Activated CD8-positive, alpha-beta T cell treated with anti-CD3 and anti-CD28 coated beads, Interleukin-2, amount 10 ng/mL, durations not matched to agents 7 days and 5 days (primary cell): Measurements from ENCODE around the gene LRIF1. TPM values are rescaled to one million over a fixed set of nuclear protein-coding genes. Genes with fewer than 3 reads are reported as not detected.
A peak's percentile ranks its signal among the peaks of the same experiment; 100 is the strongest.

Experiments used
- ATAC-seq: fragments of 150-1000 bp; cut with Tn5 transposase; one replicate; pipeline ENCODE4 v1.10.0; 2021; ENCODE audit warnings: moderate library complexity
- CTCF ChIA-PET: fragments of 350-600 bp; sonication (Branson Sonifier 250); formaldehyde crosslinking; loops from one replicate; lab custom pipeline; 2021; ENCODE audit warnings: antibody characterized with exemption; lab: Charles Lee
- POLR2A ChIA-PET: fragments of 350-600 bp; sonication (Branson Sonifier 250); formaldehyde crosslinking; loops from one replicate; lab custom pipeline; 2021; ENCODE audit warnings: antibody characterized with exemption; lab: Charles Lee
- DNase-seq: peaks from one replicate; pipeline ENCODE4 v3.0.0-alpha.2; 2020
- H3K27ac Mint-ChIP-seq: one replicate; pipeline ENCODE4 v1.8.0; 2021; ENCODE audit warnings: mild to moderate bottlenecking, mixed read lengths
- H3K27me3 Mint-ChIP-seq: one replicate; pipeline ENCODE4 v1.8.0; 2021; ENCODE audit warnings: low read depth, mixed read lengths
- H3K36me3 Mint-ChIP-seq: one replicate; pipeline ENCODE4 v1.8.0; 2021; ENCODE audit warnings: low read depth, mixed read lengths
- H3K4me1 Mint-ChIP-seq: one replicate; pipeline ENCODE4 v1.8.0; 2021; ENCODE audit warnings: low read depth, mixed read lengths
- H3K4me3 Mint-ChIP-seq: one replicate; pipeline ENCODE4 v1.8.0; 2021; ENCODE audit warnings: mild to moderate bottlenecking, mixed read lengths
- H3K9me3 Mint-ChIP-seq: one replicate; pipeline ENCODE4 v1.8.0; 2022; ENCODE audit warnings: mixed read lengths; ENCODE audit not compliant: insufficient read depth
- total RNA-seq, 2 experiments: library from RNA; stranded (reverse); gene quantifications; one replicate each; pipeline ENCODE4 v1.2.3, GENCODE V29; 2021

LRIF1 gene
- total RNA-seq, 2 experiments from 2014 or later: 19.6 to 20.9 TPM

DNA sequence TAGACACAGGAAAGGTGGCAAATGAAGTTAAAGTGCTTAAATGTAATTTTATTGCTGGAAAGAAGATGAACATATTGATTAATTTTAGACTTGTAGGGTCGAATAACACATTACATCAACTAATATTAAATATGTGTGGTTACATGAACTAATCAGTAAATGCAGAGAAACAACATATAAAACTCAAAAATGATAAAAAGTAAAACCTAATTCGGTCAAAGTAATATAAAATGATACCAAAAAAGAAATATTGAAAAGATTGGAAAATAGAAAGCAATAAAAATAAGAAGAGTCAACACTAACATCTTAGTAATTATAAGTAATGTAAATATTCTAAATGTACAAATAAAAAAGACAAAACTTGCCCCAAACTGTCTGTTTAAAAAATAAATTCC, 47.5 kb downstream of the LRIF1 start:
- peak overlapping the region; percentile 35 for H3K27ac Mint-ChIP-seq
- peaks cover 6% of the 10 kb centered on the region for H3K36me3 Mint-ChIP-seq
- peaks cover 11% of the 10 kb centered on the region for H3K9me3 Mint-ChIP-seq
- ChIA-PET POLR2A (no interaction called here), CTCF (no interaction called here)
- H3K4me3 Mint-ChIP-seq: peak overlapping the region; percentile 45
- H3K27me3 Mint-ChIP-seq: no peaks in the 10 kb centered on the region
- DNase-seq: no peak
- ATAC-seq: no peak
- peaks cover 14% of the 10 kb centered on the region for H3K4me1 Mint-ChIP-seq

DNA sequence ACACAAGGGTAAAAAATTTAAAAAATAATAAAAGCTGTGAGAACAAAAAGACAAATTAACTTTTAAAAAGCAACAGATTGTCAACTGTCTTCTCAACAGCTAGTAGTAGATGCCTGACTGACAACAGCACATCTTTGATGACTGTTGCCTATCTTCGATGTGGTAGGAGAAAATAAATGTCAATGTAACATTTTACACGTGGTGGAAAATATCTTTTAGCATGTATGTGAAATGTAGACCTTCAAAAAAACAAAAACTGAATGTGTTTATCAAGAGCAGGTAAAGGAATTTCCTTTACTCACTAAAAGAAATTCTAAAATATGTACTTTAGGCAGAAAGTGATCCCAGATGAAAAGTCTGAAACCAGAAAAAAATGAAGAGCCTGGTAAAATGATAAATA, 47.9 kb downstream of the LRIF1 start:
- Mint-ChIP-seq H3K9me3 (peaks cover 16% of the 10 kb centered on the region), H3K36me3 (peaks cover 10% of the 10 kb centered on the region), H3K27ac (no peak overlapping the region), H3K4me1 (peaks cover 14% of the 10 kb centered on the region), H3K27me3 (peaks cover 3% of the 10 kb centered on the region), H3K4me3 (no peak overlapping the region)
- DNase-seq (no peak), ATAC-seq (no peak)
- POLR2A ChIA-PET: no interaction called here
- CTCF ChIA-PET: interaction anchor here (1.6 kb wide), 1 partner anchor 12 kb away, joined by 6 read pairs; no protein-coding TSS in a partner anchor

DNA sequence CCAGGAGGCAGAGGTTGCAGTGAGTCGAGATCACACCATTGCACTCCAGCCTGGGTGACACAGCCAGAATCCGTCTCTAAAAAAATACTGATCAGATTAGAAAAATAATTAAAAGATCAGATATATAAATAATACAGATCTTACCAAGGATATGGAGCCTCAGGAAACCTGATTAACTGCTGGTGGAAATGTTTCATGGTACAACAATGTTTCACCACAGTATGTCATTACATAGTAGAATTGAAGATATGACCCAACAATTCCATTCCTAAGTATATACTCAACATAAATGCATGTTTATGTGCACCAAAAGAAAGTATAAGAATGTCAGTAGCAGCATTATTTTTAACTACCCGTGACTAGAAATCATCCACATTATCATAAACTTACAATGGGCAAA, 49.0 kb downstream of the LRIF1 start:
- Mint-ChIP-seq H3K36me3 (peaks cover 14% of the 10 kb centered on the region), H3K4me3 (no peak overlapping the region), H3K4me1 (peaks cover 14% of the 10 kb centered on the region), H3K9me3 (peaks cover 23% of the 10 kb centered on the region), H3K27me3 (peaks cover 9% of the 10 kb centered on the region), H3K27ac (no peak overlapping the region)
- CTCF ChIA-PET: interaction anchor here (1.6 kb wide), 1 partner anchor 13 kb away, joined by 6 read pairs; no protein-coding TSS in a partner anchor
- no peak for DNase-seq
- POLR2A ChIA-PET: interaction anchor here (1.3 kb wide), 1 partner anchor 39 kb away, joined by 4 read pairs; no protein-coding TSS in a partner anchor
- no peak for ATAC-seq

DNA sequence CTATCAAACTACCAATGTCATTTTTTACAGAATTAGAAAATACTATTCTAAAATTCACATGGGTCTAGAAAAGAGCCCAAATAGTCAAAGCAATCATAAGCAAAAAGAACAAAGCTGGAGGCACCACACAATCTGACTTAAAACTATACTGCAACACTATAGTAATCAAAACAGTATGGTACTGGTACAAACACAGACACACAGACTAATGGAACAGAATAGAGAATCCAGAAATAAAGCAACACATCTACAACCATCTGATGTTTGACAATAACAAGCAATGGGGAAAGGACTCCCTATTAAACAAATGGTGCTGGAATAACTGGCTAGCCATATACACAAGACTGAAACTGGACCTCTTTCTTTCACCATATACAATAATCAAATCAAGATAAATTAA, 50.9 kb downstream of the LRIF1 start:
- H3K9me3 Mint-ChIP-seq: peaks cover 33% of the 10 kb centered on the region
- no peak for DNase-seq
- ChIA-PET CTCF (no interaction called here), POLR2A (no interaction called here)
- peaks cover 20% of the 10 kb centered on the region for H3K36me3 Mint-ChIP-seq
- ATAC-seq: no peak
- H3K4me3 Mint-ChIP-seq: no peak overlapping the region
- peaks cover 11% of the 10 kb centered on the region for H3K27me3 Mint-ChIP-seq
- no peak overlapping the region for H3K27ac Mint-ChIP-seq
- peaks cover 14% of the 10 kb centered on the region for H3K4me1 Mint-ChIP-seq

DNA sequence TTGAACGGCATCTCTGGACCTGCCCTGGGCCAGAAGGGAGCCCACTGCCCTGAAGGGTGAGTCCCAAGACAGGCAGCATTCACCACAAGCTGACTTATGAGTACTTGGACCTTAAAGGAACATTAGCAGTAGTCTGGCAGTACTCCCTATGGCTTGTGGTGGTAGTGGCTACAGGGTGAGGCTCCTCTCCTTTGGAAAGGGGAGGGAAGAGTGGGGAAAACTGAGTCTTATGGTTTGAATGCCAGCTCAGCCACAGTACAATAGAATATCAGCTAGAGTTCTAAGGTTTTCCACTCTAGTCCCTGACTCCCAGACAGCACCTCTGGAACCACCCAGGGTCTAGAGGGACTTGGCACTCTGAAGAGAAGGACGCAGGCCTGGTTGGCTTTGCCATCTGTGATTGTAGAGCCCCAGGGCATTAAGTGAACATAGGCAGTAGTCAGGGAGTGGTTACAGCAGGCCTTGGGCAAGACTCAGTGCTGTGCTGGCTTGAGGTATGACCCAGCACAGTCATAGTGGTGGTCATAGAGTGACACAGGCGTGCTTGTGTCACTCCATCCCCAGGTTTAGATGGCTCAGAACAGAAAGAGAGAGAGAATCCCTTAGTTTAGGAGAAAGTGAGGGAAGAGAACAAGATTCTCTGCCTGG, 59.7 kb downstream of the LRIF1 start:
- ATAC-seq (peak; percentile 30), DNase-seq (no peak)
- POLR2A ChIA-PET: interaction anchor here (1.4 kb wide), 1 partner anchor 29 kb away, joined by 5 read pairs; no protein-coding TSS in a partner anchor
- Mint-ChIP-seq H3K4me1 (peaks cover 5% of the 10 kb centered on the region), H3K4me3 (no peak overlapping the region), H3K36me3 (peaks cover 63% of the 10 kb centered on the region), H3K9me3 (peaks cover 18% of the 10 kb centered on the region), H3K27ac (peak overlapping the region; percentile 29), H3K27me3 (no peaks in the 10 kb centered on the region)
- CTCF ChIA-PET: interaction anchor here (1.3 kb wide), 1 partner anchor 12 kb away, joined by 5 read pairs; no protein-coding TSS in a partner anchor

DNA sequence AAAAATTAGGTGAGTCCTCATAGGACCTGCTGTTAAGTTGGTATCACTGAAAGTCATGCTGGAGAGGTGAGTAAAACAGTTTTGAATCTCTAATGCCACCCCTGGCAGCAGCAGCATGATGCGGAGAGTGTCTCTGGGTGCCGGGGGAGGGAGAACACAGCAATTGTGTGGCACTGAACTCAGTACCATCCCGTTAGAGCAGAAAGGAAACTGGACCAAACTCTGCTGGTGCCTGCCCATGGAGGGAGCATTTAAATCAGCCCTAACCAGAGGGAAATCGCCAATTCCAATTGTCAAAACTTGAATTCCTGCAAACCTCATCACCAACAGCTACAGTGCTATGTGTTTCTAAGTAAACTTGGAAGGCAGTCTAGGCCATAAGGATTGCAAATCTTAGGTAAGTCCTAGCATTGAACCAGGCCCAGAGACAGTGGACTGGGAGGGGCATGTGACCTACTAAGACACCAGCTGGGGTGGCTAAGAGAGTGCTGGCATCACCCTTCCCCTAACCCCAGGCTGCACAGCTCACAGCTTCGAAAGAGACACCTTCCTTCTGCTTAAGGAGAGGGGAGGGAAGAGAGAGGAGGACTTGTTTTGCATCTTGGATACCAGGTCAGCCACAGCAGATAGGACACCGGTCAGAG, 60.8 kb downstream of the LRIF1 start:
- DNase-seq: no peak
- Mint-ChIP-seq H3K27ac (peak overlapping the region; percentile 66), H3K9me3 (peaks cover 10% of the 10 kb centered on the region), H3K4me1 (peaks cover 15% of the 10 kb centered on the region), H3K27me3 (no peaks in the 10 kb centered on the region), H3K4me3 (no peak overlapping the region), H3K36me3 (peaks cover 73% of the 10 kb centered on the region)
- ChIA-PET POLR2A (interaction anchor here (0.8 to 1.4 kb wide), 2 partner anchors 14 to 28 kb away, joined by 3 to 5 read pairs; no protein-coding TSS in a partner anchor), CTCF (interaction anchor here (0.6 to 1.3 kb wide), 2 partner anchors 11 to 90 kb away, joined by 3 to 5 read pairs; no protein-coding TSS in a partner anchor)
- no peak for ATAC-seq

DNA sequence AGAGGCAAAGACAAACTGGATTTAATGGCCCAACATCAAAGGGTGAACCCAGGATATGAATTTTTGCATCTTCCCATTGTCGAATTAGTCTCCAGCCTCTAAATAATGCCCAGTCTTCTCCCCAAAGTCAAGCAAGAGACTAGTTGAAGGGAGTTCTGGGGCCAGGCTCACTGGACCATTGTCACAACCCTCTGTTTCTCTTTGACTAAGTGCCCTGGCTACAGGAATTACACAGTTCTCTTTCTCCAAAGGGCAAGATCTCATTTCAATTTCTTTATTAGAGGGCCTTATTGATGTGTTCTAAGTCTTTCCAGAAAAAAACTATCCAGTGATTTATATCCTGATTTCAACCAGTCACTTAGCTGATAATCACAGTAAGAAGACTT, 64.3 kb downstream of the LRIF1 start:
- ChIA-PET POLR2A (interaction anchor here (1.2 kb wide), 1 partner anchor 8 kb away, joined by 4 read pairs; no protein-coding TSS in a partner anchor), CTCF (no interaction called here)
- Mint-ChIP-seq H3K36me3 (peaks cover 88% of the 10 kb centered on the region), H3K27me3 (no peaks in the 10 kb centered on the region), H3K27ac (peak overlapping the region; percentile 26), H3K4me1 (peaks cover 48% of the 10 kb centered on the region), H3K9me3 (no peaks in the 10 kb centered on the region), H3K4me3 (no peak overlapping the region)
- DNase-seq: no peak
- ATAC-seq: no peak

DNA sequence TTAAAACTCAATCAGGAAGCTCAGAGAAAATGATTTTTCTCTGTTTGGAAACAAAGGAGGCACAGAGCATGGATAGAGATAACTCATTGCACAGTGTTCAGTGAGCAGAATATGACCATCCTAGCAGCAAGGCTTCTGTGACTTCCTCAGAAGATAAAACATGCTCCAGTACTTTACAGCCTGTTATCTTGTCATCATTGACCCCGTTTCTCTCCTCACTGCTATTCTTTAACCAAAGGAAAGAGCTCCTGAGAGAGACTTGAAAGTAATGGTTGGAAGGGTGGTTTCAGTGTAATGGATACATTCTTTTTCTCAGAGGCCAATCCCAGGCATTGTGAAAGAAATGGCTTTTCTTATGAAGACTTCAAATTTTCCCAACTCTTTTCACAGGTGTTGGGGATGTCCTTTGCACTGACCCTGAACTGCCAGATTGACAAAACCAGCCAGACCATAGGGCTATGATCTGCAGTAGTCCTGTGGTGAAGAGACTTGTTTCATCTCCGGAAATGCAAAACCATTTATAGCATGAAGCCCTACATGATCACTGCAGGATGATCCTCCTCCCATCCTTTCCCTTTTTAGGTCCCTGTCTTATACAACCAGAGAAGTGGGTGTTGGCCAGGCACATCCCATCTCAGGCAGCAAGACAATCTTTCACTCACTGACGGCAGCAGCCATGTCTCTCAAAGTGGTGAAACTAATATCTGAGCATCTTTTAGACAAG, 64.8 kb downstream of the LRIF1 start:
- H3K4me1 Mint-ChIP-seq: peaks cover 53% of the 10 kb centered on the region

DNA sequence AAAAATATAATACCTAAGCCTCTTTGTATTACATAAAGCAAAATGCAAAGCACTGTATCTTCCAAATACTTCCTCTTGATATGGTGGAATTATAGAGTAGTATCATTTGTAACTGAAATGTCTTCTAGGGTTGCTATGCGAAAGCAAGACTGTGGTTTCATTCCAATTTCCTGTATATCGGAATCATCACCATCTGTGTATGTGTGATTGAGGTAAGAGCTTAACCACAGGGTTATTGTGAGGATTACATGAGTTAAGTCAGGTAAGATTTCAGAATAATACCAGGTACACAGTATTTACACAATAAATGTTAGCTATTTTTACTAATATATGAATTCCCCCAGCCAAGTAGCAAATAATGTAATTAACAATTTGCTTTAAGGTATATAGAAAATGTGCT, 66.0 kb downstream of the LRIF1 start:
- ATAC-seq: peak; percentile 16
- POLR2A ChIA-PET: interaction anchor here (0.6 to 1.1 kb wide), 2 partner anchors 8 to 10 kb away, joined by 3 to 4 read pairs; no protein-coding TSS in a partner anchor
- no peaks in the 10 kb centered on the region for H3K9me3 Mint-ChIP-seq
- CTCF ChIA-PET: no interaction called here
- peak overlapping the region; percentile 11 for H3K27ac Mint-ChIP-seq
- no peak for DNase-seq
- no peak overlapping the region for H3K4me3 Mint-ChIP-seq
- H3K36me3 Mint-ChIP-seq: peaks cover 91% of the 10 kb centered on the region
- H3K27me3 Mint-ChIP-seq: no peaks in the 10 kb centered on the region
- H3K4me1 Mint-ChIP-seq: peaks cover 65% of the 10 kb centered on the region

More for the DNA sequence above, 64.8 kb downstream of the LRIF1 start:
- Mint-ChIP-seq H3K27ac (peak overlapping the region; percentile 26), H3K36me3 (peaks cover 91% of the 10 kb centered on the region), H3K9me3 (no peaks in the 10 kb centered on the region), H3K27me3 (no peaks in the 10 kb centered on the region), H3K4me3 (no peak overlapping the region)
- DNase-seq: no peak
- POLR2A ChIA-PET: interaction anchor here (1.0 to 1.2 kb wide), 2 partner anchors 9 to 21 kb away, joined by 3 to 4 read pairs; no protein-coding TSS in a partner anchor
- CTCF ChIA-PET: interaction anchor here (0.6 kb wide), 1 partner anchor 25 kb away, joined by 3 read pairs; no protein-coding TSS in a partner anchor
- no peak for ATAC-seq
